GM19238 (cell line): Measurements from ENCODE around the gene DNAH3.
"Not testable (repeated sequence)": the region's sequence is repeated elsewhere in the genome, so short reads cannot be mapped to it uniquely, and the experiment has no call there.

Experiments
- DNase-seq: peaks from one replicate; pipeline ENCODE4 v3.0.0; 2011; ENCODE audit warnings: low spot score; ENCODE audit not compliant: insufficient read length

Gene DNAH3

GRCh38 chr16:21005008-21005407 lies 145.6 kb downstream of the DNAH3 start:
- no peak for DNase-seq

GRCh38 chr16:21001262-21001661 lies 149.4 kb downstream of the DNAH3 start:
- no peak for DNase-seq

GRCh38 chr16:20997147-20997546 lies 153.5 kb downstream of the DNAH3 start:
- no peak for DNase-seq

GRCh38 chr16:20995711-20996110 lies 154.9 kb downstream of the DNAH3 start:
- DNase-seq: no peak

GRCh38 chr16:20989496-20990070 lies 161.1 kb downstream of the DNAH3 start:
- DNase-seq: not testable (repeated sequence)

- DNase-seq: no peak
Measured at GRCh38 chr16:20987049-20987448, 163.6 kb downstream of the DNAH3 start.

GRCh38 chr16:20984019-20984418 lies 166.6 kb downstream of the DNAH3 start:
- DNase-seq: no peak

GRCh38 chr16:20976576-20976975 lies 174.1 kb downstream of the DNAH3 start:
- no peak for DNase-seq

GRCh38 chr16:20973201-20973600 lies 177.4 kb downstream of the DNAH3 start:
- DNase-seq: not testable (repeated sequence)

- DNase-seq: no peak
Measured at GRCh38 chr16:20971401-20971800, 179.2 kb downstream of the DNAH3 start.

- DNase-seq: no peak
Measured at GRCh38 chr16:20969386-20969785, 181.3 kb downstream of the DNAH3 start.

GRCh38 chr16:20968765-20969164 lies 181.9 kb downstream of the DNAH3 start:
- DNase-seq: no peak

GRCh38 chr16:20960899-20961298 lies 189.7 kb downstream of the DNAH3 start:
- DNase-seq: no peak

- DNase-seq: no peak
Measured at GRCh38 chr16:20957153-20957552, 193.5 kb downstream of the DNAH3 start.

GRCh38 chr16:20956319-20956718 lies 194.3 kb downstream of the DNAH3 start:
- DNase-seq: no peak

- DNase-seq: no peak
Measured at GRCh38 chr16:20954574-20954973, 196.1 kb downstream of the DNAH3 start.

GRCh38 chr16:20952139-20952920 lies 198.3 kb downstream of the DNAH3 start:
- DNase-seq: no peak

GRCh38 chr16:20950294-20950693 lies 200.4 kb downstream of the DNAH3 start:
- DNase-seq: no peak

- no peak for DNase-seq
Measured at GRCh38 chr16:20949660-20950059, 201.0 kb downstream of the DNAH3 start.

GRCh38 chr16:20948444-20948843 lies 202.2 kb downstream of the DNAH3 start:
- no peak for DNase-seq

GRCh38 chr16:20946015-20946629 lies 204.5 kb downstream of the DNAH3 start:
- no peak for DNase-seq

GRCh38 chr16:20945575-20945875 lies 205.1 kb downstream of the DNAH3 start:
- not testable (repeated sequence) for DNase-seq
